ENCODE results near the gene MCL1.
"Not testable (repeated sequence)": the region's sequence is repeated elsewhere in the genome, so short reads cannot be mapped to it uniquely, and the experiment has no call there.

The MCL1 gene

DNA sequence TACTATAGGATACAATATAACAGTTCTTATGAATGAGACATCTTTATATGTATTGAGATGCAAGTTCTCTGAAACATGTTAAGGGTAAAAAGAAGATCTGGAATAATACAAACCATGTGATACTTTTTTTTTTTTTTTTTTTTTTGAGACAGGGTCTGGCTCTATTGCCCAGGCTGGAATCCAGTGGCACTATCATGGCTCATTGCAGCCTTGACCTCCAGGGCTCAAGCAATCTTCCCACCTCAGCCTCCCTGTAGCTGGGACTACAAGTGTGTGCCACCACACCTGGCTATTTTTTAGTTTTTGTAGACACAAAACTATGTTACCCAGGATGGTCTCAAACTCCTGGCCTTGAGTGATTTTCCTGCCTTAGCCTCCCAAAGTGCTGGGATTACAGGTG, 22.1 kb upstream of the MCL1 start:
- no peak for DNase-seq

DNA sequence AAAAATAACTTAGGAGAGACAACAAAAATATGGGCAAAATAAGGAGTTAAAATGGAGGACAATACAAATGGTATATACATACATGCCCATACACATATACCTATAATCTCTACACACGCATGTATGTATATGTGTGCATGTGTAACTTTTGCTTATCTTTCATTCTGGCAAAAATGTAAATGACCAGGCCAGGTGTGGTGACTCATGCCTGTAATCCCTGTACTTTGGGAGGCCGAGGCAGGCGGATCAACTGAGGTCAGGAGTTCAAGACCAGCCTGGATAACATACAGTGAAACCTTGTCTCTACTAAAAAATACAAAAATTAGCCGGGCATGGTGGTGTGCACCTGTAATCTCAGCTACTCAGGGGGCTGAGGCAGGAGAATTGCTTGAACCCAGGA, 18.9 kb upstream of the MCL1 start:
- DNase-seq, result not testable (repeated sequence)

- DNase-seq, result no peak
Observed at GRCh38 chr1:150596976-150597375, 17.6 kb upstream of the MCL1 start.

GRCh38 chr1:150596095-150596892, 16.9 kb upstream of the MCL1 start:
- no peak for DNase-seq

GRCh38 chr1:150582371-150582770, 3.0 kb upstream of the MCL1 start:
- no peak for DNase-seq

- DNase-seq, result not testable (repeated sequence)
Observed at GRCh38 chr1:150581962-150582361, 2.6 kb upstream of the MCL1 start.

DNA sequence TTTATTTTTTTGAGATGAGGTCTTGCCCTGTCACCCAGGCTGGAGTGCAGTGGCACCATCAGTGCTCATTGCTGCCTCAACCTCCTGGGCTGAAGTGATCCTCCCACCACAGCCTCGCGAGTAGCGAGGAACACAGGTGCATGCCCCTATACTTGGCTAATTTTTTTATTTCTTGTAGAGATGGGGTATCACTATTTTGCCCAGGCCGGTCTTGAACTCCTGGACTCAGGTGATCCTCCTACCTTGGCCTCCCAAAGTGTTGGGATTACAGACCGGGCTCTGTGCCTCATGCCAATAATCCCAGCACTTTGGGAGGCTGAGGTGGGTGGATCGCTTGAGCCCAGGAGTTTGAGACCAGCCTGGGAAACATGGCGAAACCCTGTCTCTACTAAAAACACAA, 2.0 kb upstream of the MCL1 start:
- not testable (repeated sequence) for DNase-seq

GRCh38 chr1:150580966-150581365, 1.6 kb upstream of the MCL1 start:
- not testable (repeated sequence) for DNase-seq

GRCh38 chr1:150579945-150580642, 684 bp upstream of the MCL1 start:
- no peak for DNase-seq

DNA sequence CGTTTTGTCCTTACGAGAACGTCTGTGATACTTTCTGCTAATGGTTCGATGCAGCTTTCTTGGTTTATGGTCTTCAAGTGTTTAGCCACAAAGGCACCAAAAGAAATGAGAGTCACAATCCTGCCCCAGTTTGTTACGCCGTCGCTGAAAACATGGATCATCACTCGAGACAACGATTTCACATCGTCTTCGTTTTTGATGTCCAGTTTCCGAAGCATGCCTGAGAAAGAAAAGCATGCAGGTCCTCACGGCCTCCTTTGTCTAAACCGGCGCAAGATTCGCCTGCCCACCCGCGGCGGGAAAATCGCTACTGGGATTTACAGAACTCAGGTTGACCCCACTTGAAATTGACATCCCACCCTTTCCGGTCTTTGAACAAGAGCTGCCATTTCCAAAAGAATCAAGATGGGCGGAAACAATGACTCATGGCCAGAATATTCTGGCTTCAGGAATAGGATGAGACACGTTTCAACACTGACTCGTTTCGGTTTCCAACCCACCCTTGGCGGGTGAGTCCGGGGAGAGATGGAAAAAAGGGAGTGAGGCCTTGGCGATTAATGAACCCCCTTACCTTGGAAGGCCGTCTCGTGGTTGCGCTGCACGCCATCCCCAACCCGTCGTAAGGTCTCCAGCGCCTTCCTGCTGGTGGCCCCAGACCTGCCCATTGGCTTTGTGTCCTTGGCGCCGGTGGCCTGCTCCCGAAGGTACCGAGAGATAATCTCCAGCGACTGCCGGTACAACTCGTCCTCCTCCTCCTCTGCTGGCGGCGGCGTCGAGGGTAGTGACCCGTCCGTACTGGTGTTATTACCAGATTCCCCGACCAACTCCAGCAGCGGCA, 919 bp downstream of the MCL1 start:
- no peak for DNase-seq

- no peak for DNase-seq
Observed at GRCh38 chr1:150577557-150578271, 1.7 kb downstream of the MCL1 start.

GRCh38 chr1:150576794-150577556, 2.4 kb downstream of the MCL1 start:
- DNase-seq, result no peak

- no peak for DNase-seq
Observed at GRCh38 chr1:150576367-150576711, 3.1 kb downstream of the MCL1 start.

DNA sequence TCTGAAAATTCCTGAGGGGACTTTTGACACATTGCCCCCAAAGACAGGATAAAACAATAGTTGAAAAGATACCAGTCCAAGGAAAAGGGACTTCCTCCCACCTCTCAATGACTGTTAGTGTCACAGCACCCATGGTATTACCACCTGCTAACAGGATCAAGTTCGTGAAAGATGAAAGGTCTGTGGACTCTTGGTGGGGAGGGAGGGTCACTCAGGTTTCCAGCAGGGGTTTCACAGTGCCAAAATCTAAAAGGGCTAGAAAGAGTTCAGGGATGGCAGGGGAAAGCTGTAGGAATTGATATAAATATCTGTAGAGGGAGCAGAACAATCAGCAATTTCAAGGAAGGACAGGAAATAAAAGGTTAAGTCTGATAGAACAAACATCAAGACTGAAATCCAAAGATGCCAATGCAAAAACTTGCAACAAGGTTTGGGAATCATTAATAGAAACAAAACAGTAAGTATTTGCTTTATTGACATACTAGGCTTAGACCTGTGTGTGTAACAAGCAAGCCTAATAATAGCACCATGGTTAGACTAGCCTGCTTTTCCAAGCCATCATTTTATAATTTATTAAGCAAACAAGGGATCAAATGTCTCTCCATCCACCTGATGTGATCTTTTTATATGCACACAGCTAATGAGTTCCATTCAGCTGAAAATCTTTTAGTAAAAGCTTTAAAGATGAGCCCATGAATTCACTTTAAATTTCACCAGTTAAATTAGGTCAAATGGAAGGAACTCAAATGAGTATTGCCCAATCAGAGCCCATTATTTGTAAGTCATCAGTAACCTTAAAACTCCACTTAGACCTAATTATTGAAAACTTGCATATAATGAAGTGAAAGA, 3.7 kb downstream of the MCL1 start:
- no peak for DNase-seq

DNA sequence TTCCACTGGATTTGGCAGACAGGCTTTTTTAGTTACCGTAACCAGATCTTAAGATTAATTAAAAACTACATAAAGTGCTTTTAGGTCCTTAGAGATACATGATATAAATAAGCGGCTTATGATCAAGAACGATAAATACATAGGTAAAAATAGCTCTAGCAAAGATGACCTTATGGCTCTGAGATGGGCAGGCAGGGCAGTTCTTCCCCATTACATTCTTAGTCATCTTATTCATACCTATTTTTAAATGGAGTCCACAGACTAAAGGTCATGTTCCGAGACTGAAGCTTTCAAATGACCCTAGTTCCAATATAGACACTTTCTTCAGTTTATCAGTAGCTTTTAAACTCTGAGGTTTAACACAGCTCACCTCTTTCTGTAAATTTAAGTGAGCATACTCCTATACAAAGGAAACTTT, 4.3 kb downstream of the MCL1 start:
- no peak for DNase-seq

- DNase-seq, result no peak
Observed at GRCh38 chr1:150574260-150575071, 4.9 kb downstream of the MCL1 start.

GRCh38 chr1:150573648-150574071, 5.8 kb downstream of the MCL1 start:
- DNase-seq, result not testable (repeated sequence)

DNA sequence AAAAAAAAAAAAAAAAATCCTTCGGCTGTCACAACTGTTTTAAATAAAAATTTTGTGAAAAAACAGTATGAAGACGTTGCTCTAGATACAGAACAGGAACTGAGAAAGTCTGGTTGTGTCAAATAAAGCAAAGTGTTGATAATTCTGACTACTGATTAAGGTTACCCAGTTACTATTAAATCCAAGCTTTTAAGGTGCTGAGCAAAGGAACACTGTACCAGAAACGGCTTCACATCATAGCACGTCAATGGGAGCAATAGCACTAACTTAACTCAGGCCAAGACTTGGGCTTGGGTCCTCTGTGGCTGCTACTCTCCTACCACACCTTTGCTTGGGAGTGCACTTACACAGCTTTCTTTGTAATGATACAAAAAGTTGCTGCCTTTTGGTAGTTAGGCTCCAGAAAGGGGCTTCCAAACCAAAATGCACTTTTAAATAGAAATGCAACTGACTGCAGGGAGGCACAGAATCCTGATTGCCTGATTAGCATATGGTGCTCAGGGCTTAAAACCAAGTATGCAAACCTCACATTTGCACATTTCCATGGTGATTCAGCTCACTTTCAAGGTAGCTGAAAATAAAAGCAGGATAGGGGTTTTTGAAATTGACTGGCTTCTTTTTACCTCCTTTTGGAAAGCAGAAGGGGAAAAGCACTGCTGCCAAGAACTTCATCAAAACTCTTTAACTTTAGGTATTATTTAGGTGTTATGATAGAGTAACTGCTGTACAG, 6.3 kb downstream of the MCL1 start:
- DNase-seq, result no peak

DNA sequence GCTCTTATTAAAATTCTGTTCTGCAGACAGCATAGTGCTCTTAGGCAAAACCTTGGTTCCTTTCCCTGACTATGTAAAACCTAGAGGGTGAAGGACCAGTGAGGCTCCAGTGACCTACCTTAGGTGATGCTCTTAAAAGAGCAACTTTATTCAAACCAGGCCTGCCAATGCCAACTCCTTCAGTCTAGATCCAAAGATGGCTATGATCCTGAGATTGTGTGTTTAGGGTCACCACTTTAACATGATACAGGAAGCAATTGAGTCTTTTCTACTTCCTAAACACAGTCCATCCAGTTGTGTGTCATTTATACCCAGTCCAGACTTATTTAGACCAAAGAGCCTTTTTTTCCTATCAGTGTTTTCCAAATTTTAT, 10.8 kb downstream of the MCL1 start:
- no peak for DNase-seq

Data from activated effector memory CD4-positive, alpha-beta T cell treated with Interleukin-2 at 50 U/mL for 16 hours (primary cell).